Lower leg skin (tissue), 3 donors: ENCODE data around the gene NTRK3.

Experiments
- CTCF ChIP-seq, 3 donors: fragments of 450-650 bp; IDR thresholded peaks; one replicate each; pipeline ENCODE4 v1.5.1; 2016; ENCODE audit warnings: antibody characterized with exemption in 3 of 3, mild to moderate bottlenecking in 3 of 3, moderate library complexity in 2 of 3
- POLR2A ChIP-seq, 2 donors: fragments of 450-650 bp; IDR thresholded peaks; one replicate each; pipeline ENCODE4 v1.6.1; 2016 to 2017; ENCODE audit warnings: antibody characterized with exemption in 2 of 2, mild to moderate bottlenecking in 1 of 2, moderate library complexity in 1 of 2

GRCh38 chr15:87962428-87962827 is 294.1 kb downstream of the NTRK3 start:
- TF ChIP-seq CTCF (IDR thresholded peaks at IDR 0.05): no peak
- TF ChIP-seq POLR2A (IDR thresholded peaks at IDR 0.05): no peak
